GM12878 (cell line): ENCODE results near the gene CD68. TPM values are rescaled to one million over a fixed set of nuclear protein-coding genes. Genes with fewer than 3 reads are reported as not detected.

Source experiments
- ATAC-seq: fragments of 200-7000 bp; cut with Tn5 transposase; 3 replicates; pipeline ENCODE4 v1.9.1; 2020; ENCODE audit warnings: mild to moderate bottlenecking, moderate library complexity
- BruUV-seq: library from RNA; stranded (reverse); fragments of 400-500 nt; replicated peaks from 2 replicates; lab custom pipeline; 2021; lab: Mats Ljungman, UMichigan
- CTCF ChIA-PET: fragments of 300-600 bp; sonication (Branson Sonifier 250); formaldehyde crosslinking; extraction: SDS; loops from one replicate; lab custom pipeline; 2021; ENCODE audit warnings: inconsistent platforms; lab: Yijun Ruan, JAX
- POLR2A ChIA-PET: fragments of 350-600 bp; formaldehyde crosslinking; extraction: SDS; loops from one replicate; lab custom pipeline; 2021; ENCODE audit warnings: inconsistent platforms; lab: Charles Lee
- RAD21 ChIA-PET: fragments of 300-600 bp; sonication (Branson Sonifier 250); formaldehyde crosslinking; loops from one replicate; lab custom pipeline; 2023; ENCODE audit warnings: antibody characterized with exemption; ENCODE audit not compliant: unreplicated experiment; lab: Charles Lee
- SMC1A ChIA-PET: fragments of 300-600 bp; sonication (Branson Sonifier 250); formaldehyde crosslinking; loops from one replicate; lab custom pipeline; 2023; ENCODE audit not compliant: unreplicated experiment, uncharacterized antibody; lab: Charles Lee
- DNase-seq: peaks from one replicate; pipeline ENCODE4 v3.0.0-alpha.2; 2011; ENCODE audit warnings: low read depth, low spot score
- FAIRE-seq: peaks from 3 replicates; lab custom pipeline; 2011; peaks lifted over from hg19 to GRCh38; lab: Jason Lieb, UNC
- H2AFZ ChIP-seq: 2 replicates; pipeline ENCODE4 v1.6.0; 2011; ENCODE audit warnings: low read depth, low read length, control low read depth; ENCODE audit not compliant: control insufficient read depth
- H3K27ac ChIP-seq: 2 replicates; pipeline ENCODE4 v1.5.1; 2011; ENCODE audit warnings: control low read depth; ENCODE audit not compliant: control insufficient read depth, insufficient read depth
- H3K27me3 ChIP-seq, 2 experiments: replicated peaks in 1 of 2; 2 replicates each; pipeline versions ENCODE4 v1.6.0 to v1.6.1; 2011; ENCODE audit warnings: low read length in 1 of 2; ENCODE audit not compliant: control insufficient read depth in 2 of 2, insufficient read depth in 2 of 2
- H3K36me3 ChIP-seq, 2 experiments: 2 replicates each; pipeline ENCODE4 v1.5.1; 2011; ENCODE audit warnings: low read length in 1 of 2; ENCODE audit not compliant: control insufficient read depth in 2 of 2, insufficient read depth in 2 of 2
- H3K4me1 ChIP-seq: 2 replicates; pipeline ENCODE4 v1.6.1; 2011; ENCODE audit warnings: mild to moderate bottlenecking, low read length, moderate library complexity, mixed read lengths; ENCODE audit not compliant: control insufficient read depth, insufficient read depth
- H3K4me2 ChIP-seq: 2 replicates; pipeline ENCODE4 v1.6.0; 2011; ENCODE audit warnings: control low read depth; ENCODE audit not compliant: control insufficient read depth, insufficient read depth
- H3K4me3 ChIP-seq: fragments of 200-600 bp; sonication (generic); 2 replicates; pipeline ENCODE4 v1.5.1; 2016
- H3K79me2 ChIP-seq: 2 replicates; pipeline ENCODE4 v1.6.0; 2011; ENCODE audit warnings: low read length; ENCODE audit not compliant: control insufficient read depth, insufficient read depth
- H3K9ac ChIP-seq: 2 replicates; pipeline ENCODE4 v1.8.0; 2011; ENCODE audit warnings: low read length, control low read depth, mixed read lengths; ENCODE audit not compliant: control insufficient read depth, insufficient read depth
- H3K9me3 ChIP-seq: replicated peaks from 3 replicates; pipeline ENCODE4 v1.5.1; 2011; ENCODE audit warnings: mild to moderate bottlenecking, low read length; ENCODE audit not compliant: control insufficient read depth, insufficient read depth
- H4K20me1 ChIP-seq: 2 replicates; pipeline ENCODE4 v1.6.0; 2011; ENCODE audit not compliant: control insufficient read depth, insufficient read depth
- CBFB ChIP-seq: IDR thresholded peaks from 2 replicates; pipeline ENCODE4 v1.6.1; 2016; ENCODE audit warnings: antibody characterized with exemption, low read depth
- CHD1 ChIP-seq: IDR thresholded peaks from 2 replicates; pipeline ENCODE4 v1.6.1; 2012; ENCODE audit warnings: low read depth, low read length, improper control_type of control experiment
- DPF2 ChIP-seq: fragments of 450-650 bp; IDR thresholded peaks from 2 replicates; pipeline ENCODE4 v1.6.1; 2017; ENCODE audit warnings: mild to moderate bottlenecking
- HCFC1 ChIP-seq: fragments of 150-350 bp; IDR thresholded peaks from 2 replicates; pipeline ENCODE4 v1.6.1; 2014; ENCODE audit warnings: low read length
- IRF4 ChIP-seq: IDR thresholded peaks from 2 replicates; pipeline ENCODE4 v1.6.1; 2011; ENCODE audit warnings: low read depth, low read length
- MEF2A ChIP-seq: IDR thresholded peaks from 2 replicates; pipeline ENCODE4 v1.6.1; 2011; ENCODE audit warnings: low read depth, mild to moderate bottlenecking, low read length, moderate library complexity; ENCODE audit not compliant: insufficient read depth
- MTA3 ChIP-seq: IDR thresholded peaks from 2 replicates; pipeline ENCODE4 v1.6.1; 2012; ENCODE audit warnings: low read length, inconsistent platforms, borderline replicate concordance
- NR2F1 ChIP-seq: fragments of 450-650 bp; conservative IDR thresholded peaks from 2 replicates; pipeline ENCODE4 v1.6.1; 2017; ENCODE audit warnings: mild to moderate bottlenecking
- NRF1 ChIP-seq: conservative IDR thresholded peaks from 2 replicates; pipeline ENCODE4 v1.6.1; 2011; ENCODE audit warnings: mild to moderate bottlenecking, low read depth, low read length, improper control_type of control experiment
- PML ChIP-seq: IDR thresholded peaks from 2 replicates; pipeline ENCODE4 v1.6.1; 2012; ENCODE audit warnings: low read length, inconsistent platforms
- POLR2AphosphoS5 ChIP-seq: IDR thresholded peaks from 2 replicates; pipeline ENCODE4 v1.6.1; 2011; ENCODE audit warnings: mild to moderate bottlenecking, low read length, inconsistent platforms
- RELB ChIP-seq: fragments of 450-650 bp; IDR thresholded peaks from 2 replicates; pipeline ENCODE4 v1.6.1; 2017; ENCODE audit warnings: low read depth, mild to moderate bottlenecking, moderate library complexity
- SREBF1 ChIP-seq: IDR thresholded peaks from 2 replicates; pipeline ENCODE4 v1.6.1; 2012; ENCODE audit warnings: mild to moderate bottlenecking, low read length
- SREBF2 ChIP-seq: IDR thresholded peaks from 2 replicates; pipeline ENCODE4 v1.6.1; 2012; ENCODE audit warnings: mild to moderate bottlenecking, low read length
- WRNIP1 ChIP-seq: IDR thresholded peaks from 2 replicates; pipeline ENCODE4 v1.6.1; 2011; ENCODE audit warnings: low read depth, low read length, improper control_type of control experiment, borderline replicate concordance
- WGBS: methylation state at CpG from one replicate; pipeline ENCODE4 v1.1.6; 2016; ENCODE audit warnings: low lambda C conversion rate; ENCODE audit not compliant: insufficient replicate concordance, insufficient coverage; ENCODE audit errors: missing lambda C conversion rate; 5-methylcytosine and 5-hydroxymethylcytosine counted together
- in situ Hi-C: fragments of 300-500 bp; cut with MboI; formaldehyde crosslinking; loops from 9 replicates; pipeline ENCODE4 v1.14.3; 2018; ENCODE audit warnings: mixed read lengths
- intact Hi-C: fragments of 100-400 bp; cut with micrococcal nuclease; formaldehyde crosslinking; loops from one replicate; pipeline ENCODE4 v1.14.2; 2022; ENCODE audit not compliant: unreplicated experiment
- polyA plus RNA-seq, 11 experiments: library from polyadenylated mRNA; depleted of rRNA in 4 of 11; unstranded in 6 of 11; stranded (reverse) in 5 of 11; fragments of >200 nt; fragmentation: Nextera tagmentation in 4 of 11; fragmentation: Illumina TruSeq in 1 of 11; extraction: Ambion mirVana in 4 of 11; extraction: Trizol in 1 of 11; gene quantifications; 1 replicate in 1 of 11; 2 replicates in 10 of 11; pipeline versions ENCODE4 v1.2.1 to v1.2.3, GENCODE V29; 2011 to 2016; ENCODE audit warnings: inconsistent platforms in 2 of 11, missing spikeins in 2 of 11, low read depth in 1 of 11
- total RNA-seq, 4 experiments: library from RNA; depleted of rRNA in 3 of 4; stranded (reverse); fragments of >200 nt in 3 of 4; fragmentation: Illumina TruSeq in 1 of 4; extraction: Trizol in 1 of 4; gene quantifications; 2 replicates each; pipeline versions ENCODE4 v1.2.1 to v1.2.3, GENCODE V29; 2013 to 2021
- TF ChIP-seq, protein P1 (sequence below): fragments of 450-650 bp; formaldehyde crosslinking; IDR thresholded peaks from 2 replicates; pipeline ENCODE4 v1.4.0; 2020; ENCODE audit warnings: mild to moderate bottlenecking, moderate library complexity

CD68 gene
- total and polyA plus RNA-seq, 10 of the 15 experiments (the other 5 are each of a cell fraction or from before 2014, with no cell fraction given), result 2.6 to 6.9 (median 3.8) TPM

GRCh38 chr17:7626956-7627249, 47.5 kb downstream of the CD68 start (continued):
- TF ChIP-seq RELB (no peak), CHD1 (no peak), CBFB (no peak), PML (no peak), HCFC1 (no peak), MTA3 (no peak)
- TF ChIP-seq, all 136 proteins: peak for 0

GRCh38 chr17:7627250-7628121, 48.0 kb downstream of the CD68 start, which contains the start of gene SAT2:
Gene SAT2, minus strand, starts transcription at chr17:7627821. Its CDS starts 186 bp downstream, at chr17:7627635.
- peak within 1 kb of the TSS; percentile 69 for H3K27ac ChIP-seq
- WGBS, result 1% methylated on average over 45 of the region's 54 CpGs
- ChIA-PET RAD21 (interaction anchor here (0.6 to 3.0 kb wide), 10 partner anchors 11 to 661 kb away, joined by 3 to 21 read pairs (median 4); partner anchors contain the start of genes CD68, CYB5D1, FXR2 and NAA38), CTCF (interaction anchor here (0.6 to 2.6 kb wide), 7 partner anchors 13 to 271 kb away, joined by 3 to 38 read pairs (median 3); partner anchors contain the start of genes FXR2, TP53 and WRAP53), POLR2A (interaction anchor here (0.5 to 2.7 kb wide), 13 partner anchors 8 to 291 kb away, joined by 3 to 33 read pairs (median 6); partner anchors contain the start of genes ACAP1, FXR2, MPDU1 and TP53), SMC1A (interaction anchor here (0.7 to 2.3 kb wide), 9 partner anchors 9 to 223 kb away, joined by 3 to 19 read pairs (median 3); partner anchors contain the start of genes FXR2, SOX15, TMEM256 and TP53)
- no TSS peak for BruUV-seq
- H3K4me3 ChIP-seq, result peak within 1 kb of the TSS; percentile 100
- no peaks in the 10 kb centered on the region for H4K20me1 ChIP-seq
- no peaks in the 10 kb centered on the region for H3K9me3 ChIP-seq
- H3K27me3 ChIP-seq, result no peaks in the 10 kb centered on the region
- peak within 1 kb of the TSS; percentile 77 for H2AFZ ChIP-seq
- peak within 1 kb of the TSS; percentile 95 for H3K9ac ChIP-seq
- DNase-seq (peak; percentile 67), ATAC-seq (peak; percentile 98), FAIRE-seq (peak; percentile 97)
- peaks cover 2% of the 10 kb centered on the region for H3K79me2 ChIP-seq
- intact Hi-C loops, result no loop called here
- H3K36me3 ChIP-seq, result no peaks in the 10 kb centered on the region
- H3K4me2 ChIP-seq, result peak within 1 kb of the TSS; percentile 81
- in situ Hi-C loops, result no loop called here
- H3K4me1 ChIP-seq, result peaks cover 3% of the 10 kb centered on the region
- TF ChIP-seq MEF2A (no peak), CBFB (peak; percentile 57; the same call in 1 of the 2 replicates), SREBF1 (no peak), POLR2AphosphoS5 (peak; percentile 73), NR2F1 (peak; percentile 52), WRNIP1 (no peak), IRF4 (no peak), DPF2 (no peak), SREBF2 (no peak), NRF1 (no peak), RELB (peak; percentile 21; the same call in 1 of the 2 replicates)
- TF ChIP-seq, protein P1, sequence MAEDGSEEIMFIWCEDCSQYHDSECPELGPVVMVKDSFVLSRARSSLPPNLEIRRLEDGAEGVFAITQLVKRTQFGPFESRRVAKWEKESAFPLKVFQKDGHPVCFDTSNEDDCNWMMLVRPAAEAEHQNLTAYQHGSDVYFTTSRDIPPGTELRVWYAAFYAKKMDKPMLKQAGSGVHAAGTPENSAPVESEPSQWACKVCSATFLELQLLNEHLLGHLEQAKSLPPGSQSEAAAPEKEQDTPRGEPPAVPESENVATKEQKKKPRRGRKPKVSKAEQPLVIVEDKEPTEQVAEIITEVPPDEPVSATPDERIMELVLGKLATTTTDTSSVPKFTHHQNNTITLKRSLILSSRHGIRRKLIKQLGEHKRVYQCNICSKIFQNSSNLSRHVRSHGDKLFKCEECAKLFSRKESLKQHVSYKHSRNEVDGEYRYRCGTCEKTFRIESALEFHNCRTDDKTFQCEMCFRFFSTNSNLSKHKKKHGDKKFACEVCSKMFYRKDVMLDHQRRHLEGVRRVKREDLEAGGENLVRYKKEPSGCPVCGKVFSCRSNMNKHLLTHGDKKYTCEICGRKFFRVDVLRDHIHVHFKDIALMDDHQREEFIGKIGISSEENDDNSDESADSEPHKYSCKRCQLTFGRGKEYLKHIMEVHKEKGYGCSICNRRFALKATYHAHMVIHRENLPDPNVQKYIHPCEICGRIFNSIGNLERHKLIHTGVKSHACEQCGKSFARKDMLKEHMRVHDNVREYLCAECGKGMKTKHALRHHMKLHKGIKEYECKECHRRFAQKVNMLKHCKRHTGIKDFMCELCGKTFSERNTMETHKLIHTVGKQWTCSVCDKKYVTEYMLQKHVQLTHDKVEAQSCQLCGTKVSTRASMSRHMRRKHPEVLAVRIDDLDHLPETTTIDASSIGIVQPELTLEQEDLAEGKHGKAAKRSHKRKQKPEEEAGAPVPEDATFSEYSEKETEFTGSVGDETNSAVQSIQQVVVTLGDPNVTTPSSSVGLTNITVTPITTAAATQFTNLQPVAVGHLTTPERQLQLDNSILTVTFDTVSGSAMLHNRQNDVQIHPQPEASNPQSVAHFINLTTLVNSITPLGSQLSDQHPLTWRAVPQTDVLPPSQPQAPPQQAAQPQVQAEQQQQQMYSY (CRISPR knock-in tag), result no peak
